ENCODE data around the gene IGSF3.

IGSF3 gene

DNA sequence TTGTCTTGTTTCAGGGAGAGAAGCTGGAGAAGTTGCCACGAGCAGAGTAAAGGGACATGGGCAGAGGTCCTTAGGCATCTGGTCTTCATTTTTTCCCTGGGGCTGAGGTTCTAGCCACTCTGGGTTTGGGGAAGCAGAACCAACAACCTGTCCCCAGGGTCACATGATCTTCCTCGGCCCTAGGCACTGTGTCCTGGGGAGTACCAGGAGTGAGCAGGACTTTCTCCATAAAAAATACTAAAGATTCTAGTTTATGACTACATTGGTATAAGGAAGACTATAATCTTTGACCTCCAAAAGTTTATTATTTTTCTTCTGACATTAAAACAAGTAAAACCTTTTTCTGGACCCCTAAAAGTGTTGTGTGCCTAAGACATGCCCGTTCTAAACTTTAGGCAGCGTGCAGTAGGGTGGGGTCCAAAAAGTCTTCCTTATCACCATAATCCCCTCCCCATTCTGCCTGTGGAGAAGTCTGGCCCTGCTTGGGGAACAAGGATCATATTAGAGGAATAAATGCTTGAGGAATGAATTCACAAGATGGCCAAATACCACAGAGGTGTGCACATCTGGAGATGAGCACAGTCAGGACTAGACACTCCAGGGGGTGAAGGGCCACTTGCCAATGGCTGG is 19.3 kb upstream of the IGSF3 start:
- no peak for DNase-seq (ENCODE audit: low read depth in 2 of 2)

DNA sequence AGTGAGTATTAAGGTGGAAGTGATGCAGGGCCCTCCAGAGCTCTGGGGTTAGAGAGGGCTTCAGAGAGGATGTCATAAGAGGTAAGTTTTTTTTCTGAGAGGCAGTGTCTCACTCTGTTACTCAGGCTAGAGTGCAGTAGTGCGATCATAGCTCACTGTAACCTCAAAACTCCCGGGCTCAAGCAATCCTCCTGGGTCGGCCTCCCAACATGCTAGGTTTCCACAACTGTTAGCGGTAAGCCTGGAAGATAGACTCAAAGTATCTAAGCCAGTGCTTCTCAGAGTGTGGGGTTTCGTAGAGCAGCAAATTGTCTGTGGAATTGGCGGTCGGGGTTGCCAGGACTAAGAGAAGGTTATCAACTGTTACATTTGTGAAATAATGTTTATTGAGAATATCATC is 18.6 kb upstream of the IGSF3 start:
- DNase-seq (ENCODE audit: low read depth in 2 of 2) = no peak

DNA sequence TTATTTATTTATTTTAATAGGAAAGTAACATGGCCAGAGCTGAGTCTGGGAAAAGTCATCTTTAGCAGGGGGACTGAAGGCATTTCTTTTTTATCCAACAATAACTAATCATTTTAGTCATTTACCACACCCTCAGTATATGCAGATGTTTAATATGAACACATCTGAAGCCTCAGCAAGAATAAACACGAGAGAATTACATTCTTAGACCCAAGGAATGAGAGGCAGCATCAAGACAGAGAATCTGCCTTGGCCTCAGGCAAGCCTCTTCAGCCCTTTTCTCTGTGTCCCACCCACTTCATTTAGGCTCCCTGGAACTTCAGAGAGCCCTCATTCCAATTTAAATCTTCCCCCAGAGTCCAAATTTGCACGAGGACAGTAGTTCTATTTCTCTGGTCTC is 17.0 kb upstream of the IGSF3 start:
- no peak for DNase-seq (ENCODE audit: low read depth in 2 of 2)

DNA sequence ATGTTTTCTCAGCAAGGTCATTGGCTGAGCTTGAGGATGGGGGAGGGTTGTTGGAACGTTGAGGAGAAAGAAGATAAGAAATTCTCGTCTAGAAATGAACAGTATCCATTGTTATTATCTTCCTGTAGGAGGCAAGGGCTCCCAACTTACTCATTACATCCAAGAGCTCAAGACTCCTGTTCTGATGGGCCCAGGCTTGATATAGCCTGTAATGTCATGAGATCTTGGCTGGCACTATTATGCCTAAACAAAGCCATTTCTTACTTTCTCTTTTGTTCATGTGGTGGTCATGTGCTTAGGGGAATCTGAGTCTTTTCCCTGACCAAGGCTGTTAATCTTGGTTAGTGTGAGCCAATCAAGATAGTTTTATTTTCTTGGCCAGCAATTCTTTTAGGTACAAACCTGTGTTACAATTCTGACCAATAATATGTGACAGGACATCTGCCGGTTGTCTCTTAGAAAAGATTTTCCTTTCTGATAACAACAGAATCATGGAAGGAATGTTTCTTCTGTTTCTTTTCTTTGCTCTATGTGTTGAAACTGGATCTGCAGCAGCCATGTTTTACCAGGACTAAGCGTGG is 15.2 kb upstream of the IGSF3 start:
- DNase-seq (ENCODE audit: low read depth in 2 of 2) = no peak

DNA sequence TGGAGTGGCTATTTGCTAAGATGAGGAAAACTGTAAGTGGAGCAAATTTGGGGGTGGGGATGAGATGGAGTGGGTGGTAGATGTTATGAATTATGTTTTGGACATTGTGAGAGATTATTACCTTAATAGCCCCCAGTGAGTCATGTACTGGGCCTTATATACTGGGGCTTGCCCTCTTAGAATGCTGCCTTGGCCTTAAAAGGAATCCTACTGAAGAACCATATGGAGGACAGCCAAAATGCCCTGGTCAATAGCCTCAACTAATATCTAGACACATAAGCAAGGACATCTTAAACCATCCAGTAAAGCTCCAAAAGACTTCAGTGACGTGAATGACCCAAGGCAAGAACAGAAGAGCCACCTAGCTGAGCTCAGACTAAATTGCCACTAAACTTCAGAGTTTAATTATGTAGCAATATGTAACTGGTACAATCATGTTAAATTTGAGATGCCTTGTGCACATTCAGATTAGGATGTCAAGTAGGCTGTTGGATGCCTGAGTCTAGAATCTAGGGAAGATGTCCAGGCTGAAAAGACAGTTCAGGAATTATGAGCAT is 13.9 kb upstream of the IGSF3 start:
- DNase-seq (ENCODE audit: low read depth in 2 of 2) = no peak

DNA sequence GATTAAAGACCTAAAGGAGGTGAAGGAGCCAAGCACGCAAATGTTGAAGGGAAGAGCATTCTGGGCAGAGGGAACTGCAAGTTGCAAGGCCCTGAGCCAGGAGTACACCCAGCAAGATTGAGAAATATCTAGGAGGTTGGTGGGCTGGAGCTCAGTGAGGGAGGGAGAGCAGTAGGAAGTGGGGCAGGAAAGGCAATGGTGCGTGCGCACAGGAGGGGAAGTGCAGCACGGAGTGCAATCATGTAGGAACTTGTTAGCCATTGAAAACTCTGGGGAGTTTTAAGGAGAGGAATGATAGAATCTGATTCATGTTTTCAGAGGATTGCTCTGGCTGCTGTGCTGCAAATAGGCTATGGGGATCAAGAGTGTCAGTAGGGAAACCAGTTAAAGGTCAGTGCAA is 13.2 kb upstream of the IGSF3 start:
- no peak for DNase-seq (ENCODE audit: low read depth in 2 of 2)

DNA sequence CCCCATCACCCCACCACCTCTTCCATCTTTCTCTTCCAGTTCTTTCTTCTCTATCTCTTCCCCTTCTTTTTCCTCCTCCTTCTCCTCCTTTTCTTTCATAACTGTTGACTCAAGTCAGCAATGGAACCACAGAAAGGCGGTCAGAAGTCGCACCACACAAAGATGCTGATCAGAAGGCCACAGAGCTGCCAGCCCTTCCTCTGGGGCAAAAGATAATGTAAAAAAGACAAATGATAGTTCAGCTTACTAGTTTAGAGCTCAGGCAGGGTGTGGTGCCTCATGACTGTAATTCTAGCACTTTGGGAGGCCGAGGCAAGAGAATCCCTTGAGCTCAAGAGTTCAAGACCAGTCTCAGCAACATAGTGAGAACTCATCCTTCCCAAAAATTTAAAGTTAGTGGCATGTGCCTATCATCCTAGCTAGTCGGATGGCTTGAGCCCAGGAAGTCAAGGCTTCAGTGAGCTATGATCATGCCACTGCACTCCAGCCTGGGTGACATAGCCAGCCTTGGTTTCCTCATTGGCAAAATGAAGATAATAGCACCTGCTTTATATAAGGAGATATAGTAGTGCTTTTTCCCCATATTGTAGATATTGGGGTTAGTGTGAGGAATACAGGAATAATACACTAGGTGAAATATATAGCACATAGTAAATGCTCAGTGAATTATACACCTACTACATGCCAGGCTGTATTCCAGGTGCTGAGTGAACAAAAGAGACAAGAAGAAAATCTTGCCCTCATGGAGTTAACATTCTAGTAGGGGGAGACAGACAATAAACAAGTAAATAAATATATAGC is 12.5 kb upstream of the IGSF3 start:
- DNase-seq (ENCODE audit: low read depth in 2 of 2) = no peak

DNA sequence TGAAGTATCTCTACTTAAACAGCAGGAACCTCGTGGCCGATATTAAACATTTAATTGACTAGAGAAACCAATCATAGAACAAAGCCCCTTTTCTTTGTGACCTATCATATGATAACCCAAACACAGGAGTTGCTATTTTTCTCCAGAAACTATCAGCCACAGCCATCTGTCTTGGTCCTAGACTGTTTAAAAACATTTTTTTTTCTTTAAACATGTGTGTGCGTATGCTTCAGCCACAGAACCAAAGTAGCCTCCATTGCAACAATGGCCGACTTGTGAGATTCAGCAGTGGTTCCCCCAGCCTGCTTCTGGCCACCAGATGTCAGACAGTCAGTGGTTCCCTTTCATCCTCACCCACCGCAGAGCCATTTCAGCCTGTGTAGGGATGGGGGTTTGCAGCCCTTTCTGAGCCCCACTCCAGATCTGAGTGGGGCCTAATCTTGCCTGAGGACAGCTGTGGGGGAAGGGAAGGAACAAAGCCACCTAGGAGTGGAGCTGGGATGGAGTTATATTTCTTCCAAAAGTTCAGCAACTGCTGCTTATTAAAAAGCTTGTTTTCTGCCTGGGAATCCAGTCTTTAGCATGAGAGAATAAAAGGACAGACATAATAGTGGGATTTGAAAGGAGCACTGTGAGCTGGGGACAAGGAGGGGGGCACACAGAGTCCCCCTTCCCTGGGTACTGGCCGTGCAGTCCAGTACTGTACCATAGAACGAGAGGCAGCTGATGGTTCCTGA is 11.7 kb upstream of the IGSF3 start:
- no peak for DNase-seq (ENCODE audit: low read depth in 2 of 2)

DNA sequence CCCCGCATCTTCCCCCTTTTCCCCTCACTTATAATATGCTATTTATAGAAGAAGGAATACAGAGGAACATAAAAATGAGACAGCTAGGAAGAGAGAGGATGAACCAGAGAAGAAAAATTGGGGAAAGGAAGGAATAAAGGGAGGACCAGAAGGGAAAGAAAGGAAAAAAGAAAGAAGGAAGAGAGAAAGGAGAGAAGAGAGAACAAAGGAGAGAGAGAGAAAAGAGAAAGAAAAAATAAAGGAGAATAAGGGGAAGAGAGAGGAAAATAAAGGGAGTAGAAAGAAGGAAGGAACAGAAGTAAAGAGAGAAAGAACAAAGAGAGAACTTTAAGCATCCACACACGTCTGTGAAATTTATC is 11.2 kb upstream of the IGSF3 start:
- DNase-seq (ENCODE audit: low read depth in 2 of 2) = no peak

DNA sequence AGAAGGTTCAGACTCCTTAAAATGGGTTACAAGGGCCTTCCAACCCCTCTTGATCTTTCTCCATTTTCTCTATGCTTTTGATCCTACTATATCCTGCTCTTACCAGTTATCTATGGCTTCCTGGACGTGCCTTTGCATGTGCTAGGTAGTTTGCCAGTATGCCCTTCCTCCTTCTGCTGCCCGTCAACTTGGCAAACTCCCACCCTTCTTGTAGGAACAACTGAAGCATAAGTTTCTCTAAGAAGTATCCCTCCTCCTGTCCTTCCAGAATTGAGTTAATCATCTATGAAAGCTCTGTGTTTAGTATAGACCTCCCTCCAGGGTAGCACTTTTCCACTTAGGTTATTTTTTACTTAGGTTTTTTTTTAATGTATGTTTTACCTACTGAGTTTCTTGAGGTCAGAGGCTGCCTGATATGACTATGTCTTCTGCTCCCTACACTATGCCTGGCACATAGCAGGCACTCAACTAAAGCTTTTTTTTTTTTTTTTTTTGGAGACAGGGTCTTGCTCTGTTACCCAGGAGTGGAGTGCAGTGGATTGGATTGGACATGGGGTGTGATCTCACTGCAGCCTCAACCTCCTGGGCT is 10.0 kb upstream of the IGSF3 start:
- no peak for DNase-seq (ENCODE audit: low read depth in 2 of 2)

DNA sequence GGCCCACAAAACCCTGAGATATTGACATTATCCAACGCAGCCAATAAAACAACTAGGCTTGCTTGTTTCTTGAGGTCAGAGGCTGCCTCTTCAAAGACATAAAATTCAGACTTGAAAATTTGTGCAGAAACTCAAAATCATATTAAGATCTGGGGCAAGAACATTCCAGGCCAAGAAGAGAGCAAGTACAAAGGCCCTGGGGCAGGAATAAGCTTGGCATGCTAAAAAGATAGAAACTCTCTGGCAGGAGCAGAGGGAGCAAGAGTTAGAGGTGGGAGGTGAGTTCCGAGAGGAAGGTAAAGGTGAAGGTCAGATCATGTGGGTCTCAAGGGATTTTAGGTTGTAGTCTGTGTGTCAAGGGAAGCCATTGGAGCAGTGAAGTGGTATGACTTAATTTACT is 8.8 kb upstream of the IGSF3 start:
- no peak for DNase-seq (ENCODE audit: low read depth in 2 of 2)

DNA sequence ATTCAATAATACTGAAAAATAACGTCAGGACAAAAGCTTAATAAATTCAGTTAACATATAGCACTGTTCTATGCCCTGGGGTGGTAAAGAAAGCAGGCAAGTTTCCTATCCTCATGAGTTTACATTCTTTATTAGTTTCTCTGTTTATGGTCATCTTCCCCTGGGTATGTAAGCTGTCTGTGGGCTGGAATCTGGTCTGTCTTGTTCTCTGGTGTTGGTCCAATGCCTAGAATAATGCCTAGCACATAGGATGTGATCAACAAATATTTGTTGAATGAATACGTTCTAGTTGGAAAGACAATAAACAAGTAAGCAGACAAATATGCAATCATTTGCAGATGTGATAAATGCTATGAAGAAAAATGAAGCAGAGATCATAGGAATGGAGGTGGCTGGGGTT is 7.2 kb upstream of the IGSF3 start:
- no peak for DNase-seq (ENCODE audit: low read depth in 2 of 2)

DNA sequence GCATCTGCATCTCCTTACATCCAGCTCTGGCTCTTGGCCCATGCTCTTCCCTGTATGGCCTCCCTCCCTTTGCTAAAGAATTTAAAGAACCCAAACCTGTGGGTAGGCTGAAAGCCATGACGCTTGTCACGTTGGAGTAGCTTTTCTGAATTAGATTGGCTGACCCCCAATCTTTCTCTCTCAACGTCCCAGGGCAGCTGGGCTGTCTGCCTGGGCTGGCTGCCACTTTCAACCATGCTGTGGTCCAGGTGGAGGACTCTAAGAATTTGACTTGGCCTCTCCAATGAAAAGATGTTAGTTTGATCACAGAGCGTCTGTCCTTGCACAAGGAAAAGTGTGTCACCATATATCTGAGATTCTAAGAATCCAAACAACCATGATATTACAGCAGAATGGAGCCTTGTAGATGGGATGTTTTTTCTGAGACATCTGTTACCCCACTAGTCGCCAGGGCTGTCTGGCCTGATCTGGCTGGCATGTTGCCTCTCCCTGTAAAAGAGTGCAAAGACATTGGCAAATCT is 6.5 kb upstream of the IGSF3 start:
- DNase-seq (ENCODE audit: low read depth in 2 of 2) = no peak

DNA sequence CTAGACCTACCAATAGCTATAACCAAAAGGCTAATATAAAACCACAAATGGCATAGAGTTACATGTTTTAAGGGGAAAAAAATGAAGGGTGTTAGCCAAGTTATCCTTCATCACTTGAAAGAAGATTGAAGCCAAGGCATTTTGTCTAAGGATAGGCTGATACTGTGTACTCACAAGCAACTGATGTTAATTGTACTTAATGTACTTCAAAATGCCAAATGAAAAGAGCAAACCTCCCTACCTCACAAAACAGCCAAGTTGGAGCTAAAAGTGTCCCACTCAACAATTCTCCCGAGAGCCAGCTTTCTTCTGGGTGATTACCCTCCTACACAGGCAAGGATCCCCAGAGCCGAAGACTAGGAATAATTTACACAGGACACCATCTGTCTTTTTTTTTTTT is 4.4 kb upstream of the IGSF3 start:
- DNase-seq (ENCODE audit: low read depth in 2 of 2) = no peak

DNA sequence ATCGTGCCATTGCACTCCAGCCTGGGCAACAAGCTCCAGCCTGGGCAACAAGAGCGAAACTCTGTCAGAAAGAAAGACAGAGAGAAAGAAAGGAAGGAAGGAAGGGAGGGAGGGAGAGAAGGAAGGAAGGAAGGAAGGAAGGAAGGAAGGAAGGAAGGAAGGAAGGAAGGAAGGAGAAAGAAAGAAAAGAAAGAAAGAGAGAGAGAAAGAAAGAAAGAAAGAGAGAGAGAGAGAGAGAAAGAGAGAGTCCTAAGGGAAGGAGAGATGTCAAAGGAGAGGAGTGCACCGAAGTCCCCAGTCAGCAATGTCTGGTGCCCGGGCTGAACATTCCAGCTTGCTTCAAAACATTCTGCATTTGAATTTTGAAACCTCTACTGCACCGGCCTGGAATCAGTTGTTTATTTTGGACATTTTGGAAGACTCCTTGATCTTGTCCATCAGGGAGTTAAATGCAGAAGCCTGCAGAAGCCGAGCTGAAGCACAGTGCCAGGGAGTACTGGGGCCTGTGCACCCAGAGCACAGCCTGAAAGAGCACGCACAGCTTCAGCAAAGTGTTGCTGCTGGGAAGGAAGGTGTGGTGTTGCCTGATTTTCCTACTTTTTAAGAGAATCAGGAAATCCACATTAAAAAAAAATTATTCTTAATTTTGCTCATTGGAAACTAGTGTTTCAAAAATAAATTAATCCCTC is 3.7 kb upstream of the IGSF3 start:
- no peak for DNase-seq (ENCODE audit: low read depth in 2 of 2)

DNA sequence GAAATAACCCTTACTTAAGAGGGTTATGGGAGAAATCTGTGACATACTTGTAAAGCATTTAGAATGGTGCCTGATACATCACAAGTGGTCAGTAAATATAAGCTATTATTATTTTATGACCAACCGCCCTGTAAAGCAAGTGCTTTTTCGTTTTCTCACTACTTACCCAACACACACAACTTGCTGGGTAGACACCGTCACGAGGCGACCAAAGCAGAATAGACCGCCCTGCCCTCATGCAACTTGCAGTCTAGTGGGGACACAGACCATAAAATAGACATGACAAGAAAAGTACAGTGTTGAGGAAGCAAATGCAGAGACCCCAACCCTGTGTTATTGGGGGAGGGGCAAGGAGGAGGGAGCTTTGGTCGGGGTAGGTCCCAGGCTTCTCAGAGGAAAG is 744 bp upstream of the IGSF3 start:
- DNase-seq (ENCODE audit: low read depth in 2 of 2) = no peak

DNA sequence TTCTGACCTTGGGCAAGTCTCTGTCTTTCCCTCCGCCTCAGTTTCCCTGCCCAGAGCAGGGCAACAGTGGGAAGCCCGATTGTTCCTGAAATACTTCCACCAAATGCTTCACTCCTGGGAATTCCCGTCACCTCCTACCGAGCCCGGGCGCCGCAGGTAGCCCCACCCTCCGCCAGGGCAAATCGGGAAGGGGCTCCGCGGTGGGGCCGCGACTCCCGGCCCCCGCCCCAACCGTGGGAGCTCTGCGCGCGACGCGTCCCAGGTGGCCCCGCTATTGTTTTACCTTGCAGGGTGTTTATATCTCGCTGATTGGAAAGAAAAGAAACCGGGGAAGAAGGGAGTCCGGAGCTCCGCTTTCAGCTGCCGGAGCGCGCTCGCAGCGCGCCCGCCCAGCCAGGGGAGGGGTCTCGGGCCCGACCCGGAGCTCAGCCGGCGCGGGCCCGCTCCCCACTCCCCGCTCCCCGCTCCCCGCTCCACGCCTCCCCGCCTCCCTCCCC is 407 bp downstream of the IGSF3 start:
- DNase-seq (ENCODE audit: low read depth in 2 of 2) = no peak

DNA sequence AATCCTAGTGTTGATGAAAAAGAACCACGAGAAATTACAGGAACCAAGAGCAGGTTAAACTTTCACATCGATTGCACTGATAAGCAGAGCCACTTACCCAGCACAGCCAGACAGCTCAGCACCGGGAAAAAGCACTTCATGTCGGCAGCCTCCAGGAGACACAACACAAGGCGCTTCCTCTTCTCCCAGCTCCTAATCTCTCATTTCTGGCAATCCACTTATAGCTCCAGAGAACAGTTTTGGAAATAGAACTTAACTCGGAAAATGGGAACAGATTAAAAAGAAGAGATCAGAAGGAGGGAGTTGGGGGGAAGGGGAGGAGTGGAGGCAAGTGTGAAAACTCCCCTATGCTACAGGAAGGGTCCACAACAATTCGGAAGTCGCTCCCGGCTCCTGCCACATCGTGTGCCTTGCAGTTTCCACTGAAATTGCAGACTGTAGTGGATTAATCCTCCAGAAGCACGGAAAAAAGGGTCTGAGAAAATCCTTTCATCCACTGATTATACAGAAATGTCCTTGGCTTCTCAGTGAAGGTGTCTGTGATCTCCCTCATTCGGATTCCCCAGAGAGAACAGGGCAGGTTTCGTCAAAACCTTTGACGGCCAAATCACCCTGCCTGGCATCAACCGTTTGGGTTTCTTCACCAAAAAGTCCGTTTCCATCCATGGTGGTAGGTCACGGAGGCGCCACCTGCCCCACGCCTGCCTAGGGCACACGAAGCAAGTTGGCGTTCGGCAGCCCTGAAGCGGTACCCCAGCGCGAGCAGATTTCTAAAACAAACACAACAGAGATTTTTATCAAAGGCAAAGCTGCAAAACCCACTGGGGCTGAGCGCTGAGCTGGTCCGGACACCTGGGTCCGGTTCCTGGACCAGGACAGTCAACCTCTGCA is 1.1 kb downstream of the IGSF3 start:
- DNase-seq (ENCODE audit: low read depth in 2 of 2) = no peak

DNA sequence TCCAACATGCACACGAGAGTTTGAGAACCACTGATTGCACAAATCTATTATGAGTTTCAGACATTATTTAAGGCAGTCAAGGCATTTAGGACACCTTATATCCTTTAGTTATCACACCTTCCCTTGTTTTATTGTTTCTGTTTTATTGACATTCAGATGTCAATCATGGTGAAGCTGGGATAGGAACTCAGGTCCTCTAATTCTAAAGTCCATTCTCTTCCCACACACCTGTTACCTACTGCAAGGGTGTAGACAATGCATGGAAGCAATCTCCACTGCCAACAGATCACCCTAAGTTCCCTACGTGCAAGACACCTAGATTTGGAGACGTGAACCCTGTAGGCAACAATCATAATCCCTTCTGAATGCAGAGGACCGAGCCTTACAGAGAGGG is 2.6 kb downstream of the IGSF3 start:
- DNase-seq (ENCODE audit: low read depth in 2 of 2) = no peak

DNA sequence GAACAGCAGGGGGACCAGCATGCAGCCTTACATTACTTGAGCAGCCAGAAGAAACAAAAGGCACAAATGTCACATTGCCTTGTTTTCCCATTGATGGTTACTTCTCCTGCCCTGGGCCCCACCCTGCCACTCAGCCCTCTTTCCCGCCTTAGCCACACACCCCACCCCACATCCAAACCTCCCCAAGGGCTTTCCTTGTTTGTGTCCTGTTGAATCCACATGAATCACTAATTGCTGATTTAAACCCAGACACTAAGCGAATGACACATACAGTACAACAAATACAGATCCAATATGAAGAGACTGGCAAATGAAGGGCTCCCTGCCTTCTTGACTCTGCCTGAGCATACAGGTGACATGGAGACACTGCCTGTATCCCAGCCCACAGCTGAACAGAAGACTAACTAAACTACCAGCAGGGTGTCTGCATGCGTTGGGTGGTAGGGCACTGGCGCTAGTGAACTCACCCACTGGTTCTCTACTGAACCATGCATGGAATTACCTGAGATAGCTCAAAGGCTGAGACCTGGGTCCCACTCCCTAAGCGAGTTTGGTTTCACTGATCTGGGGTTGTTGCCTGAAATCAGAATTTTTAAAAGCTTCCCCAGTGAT is 3.1 kb downstream of the IGSF3 start:
- DNase-seq (ENCODE audit: low read depth in 2 of 2) = no peak
